Ramos (cell line): ENCODE data around the gene SYMPK.

ENCODE experiments used
- in situ Hi-C: fragments of 300-500 bp; cut with MboI; formaldehyde crosslinking; loops from one replicate; pipeline ENCODE4 v1.14.3; 2022; ENCODE audit warnings: low sequenced_read_pairs; ENCODE audit not compliant: unreplicated experiment

SYMPK gene

DNA sequence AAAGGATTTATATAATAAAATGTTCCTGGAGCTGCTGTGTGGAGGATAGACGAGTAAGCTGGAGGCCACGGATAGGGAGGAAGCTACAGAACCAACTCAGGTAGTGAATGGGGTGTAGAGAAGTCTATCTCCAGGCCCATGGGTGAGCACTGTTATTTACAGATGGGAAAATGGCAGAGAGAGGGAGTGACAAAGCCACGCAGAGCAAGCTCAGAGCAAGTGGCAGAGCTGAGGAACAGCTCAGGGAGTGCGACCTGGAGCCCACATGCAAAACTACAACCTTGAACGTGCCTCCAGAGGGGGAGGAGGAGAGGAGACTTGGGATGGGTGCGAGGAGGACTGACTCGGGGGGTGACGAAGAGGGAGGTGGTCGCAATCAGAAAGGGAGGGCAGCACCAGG is 34.4 kb downstream of the SYMPK start:
- in situ Hi-C loops = no loop called here

DNA sequence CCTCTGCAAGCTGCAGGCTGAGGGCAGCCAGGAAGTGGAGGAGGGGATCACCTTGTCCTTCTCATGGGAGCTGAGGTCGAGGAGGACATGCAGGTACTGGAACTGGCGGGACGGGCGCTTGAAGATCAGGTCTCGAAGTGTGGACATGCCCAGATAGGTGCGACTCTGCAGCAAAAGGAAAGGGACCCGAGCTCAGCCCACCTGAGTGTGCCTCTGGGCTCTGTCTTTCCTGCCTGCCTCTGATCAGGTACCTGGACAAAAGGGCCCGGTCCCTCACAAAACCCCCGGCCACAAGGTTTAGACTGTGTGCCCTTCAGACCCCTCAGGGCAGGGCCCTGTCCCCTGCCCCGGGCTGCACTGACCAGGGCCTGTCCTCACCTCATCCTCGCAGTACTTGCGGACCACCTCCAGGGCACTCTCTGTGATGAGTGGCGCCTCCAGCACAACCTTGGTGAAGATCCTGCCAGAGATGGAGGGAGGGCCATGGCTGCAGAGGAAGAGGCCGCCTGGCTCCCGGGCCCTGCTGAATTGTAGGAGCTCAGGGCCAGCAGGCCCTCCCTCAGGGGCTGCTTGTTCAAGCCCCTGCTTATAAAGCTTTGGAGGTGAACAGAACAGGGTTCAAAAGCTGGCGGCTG is 35.4 kb downstream of the SYMPK start:
- in situ Hi-C loops = no loop called here

DNA sequence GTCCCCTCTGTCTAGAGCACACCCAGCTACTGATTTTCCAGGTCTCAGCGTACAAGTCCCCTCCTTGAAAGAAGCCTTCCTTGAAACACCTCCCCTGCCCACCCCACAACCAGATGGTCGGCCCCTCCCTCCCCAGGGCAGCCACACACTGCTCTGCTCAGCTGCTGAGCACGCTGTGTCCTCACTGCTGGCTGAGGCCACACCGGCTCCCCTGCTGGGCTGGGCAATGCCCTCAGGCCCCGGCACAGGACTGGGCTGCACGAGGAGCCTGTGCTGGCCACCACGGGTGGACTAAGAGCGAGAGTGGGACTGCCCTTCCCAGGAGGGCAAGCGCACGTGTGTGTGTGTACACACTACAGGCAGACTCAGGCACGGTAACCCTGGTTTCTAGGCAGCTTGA is 36.0 kb downstream of the SYMPK start:
- in situ Hi-C loops = no loop called here

DNA sequence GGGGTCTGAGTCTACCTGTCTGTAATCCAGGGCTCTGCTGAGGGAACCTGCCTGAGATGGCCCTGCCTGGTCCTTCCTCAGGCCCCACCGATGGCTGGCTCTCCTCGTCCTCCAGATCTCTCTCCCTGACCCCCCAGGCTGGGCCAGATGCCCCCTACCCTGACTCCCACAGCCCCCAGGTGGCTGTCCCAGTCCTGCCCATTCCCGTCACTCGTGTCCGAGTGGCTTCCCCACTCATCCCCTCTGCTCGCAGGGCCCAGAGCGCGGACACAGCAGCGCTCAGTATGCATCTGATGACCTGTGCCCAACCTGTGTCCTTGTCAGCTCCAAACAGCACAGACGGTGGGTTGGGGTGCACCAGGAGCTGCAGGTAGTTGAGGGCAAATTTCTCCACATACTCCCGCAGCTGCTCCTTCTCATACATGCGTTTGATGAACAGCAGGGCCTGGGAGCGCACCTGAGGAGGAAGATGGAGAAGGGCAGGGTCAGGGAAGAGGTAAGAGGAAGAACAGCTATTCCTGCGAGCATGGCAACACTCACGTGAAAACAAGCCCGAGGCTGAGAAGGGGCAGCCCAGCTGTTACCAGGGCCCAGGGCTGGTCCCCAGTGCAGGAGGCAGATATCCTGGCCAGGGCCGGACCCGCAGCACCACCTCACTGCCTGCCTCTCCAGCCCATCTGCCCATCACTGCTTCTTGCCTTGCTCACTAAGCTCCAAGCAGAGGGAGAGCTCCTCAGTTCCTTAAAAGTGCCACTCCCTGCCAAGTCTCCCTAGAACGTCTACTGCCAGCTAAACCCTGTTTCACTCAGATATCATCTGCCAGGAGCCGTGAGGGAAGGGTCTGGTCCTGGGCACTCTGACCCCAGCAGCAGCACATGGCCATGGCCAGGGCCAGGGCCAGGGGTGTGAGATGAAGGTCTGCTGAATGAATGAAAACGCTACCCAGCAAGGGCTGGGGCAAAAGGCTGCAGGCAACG is 36.7 kb downstream of the SYMPK start:
- in situ Hi-C loops = no loop called here

DNA sequence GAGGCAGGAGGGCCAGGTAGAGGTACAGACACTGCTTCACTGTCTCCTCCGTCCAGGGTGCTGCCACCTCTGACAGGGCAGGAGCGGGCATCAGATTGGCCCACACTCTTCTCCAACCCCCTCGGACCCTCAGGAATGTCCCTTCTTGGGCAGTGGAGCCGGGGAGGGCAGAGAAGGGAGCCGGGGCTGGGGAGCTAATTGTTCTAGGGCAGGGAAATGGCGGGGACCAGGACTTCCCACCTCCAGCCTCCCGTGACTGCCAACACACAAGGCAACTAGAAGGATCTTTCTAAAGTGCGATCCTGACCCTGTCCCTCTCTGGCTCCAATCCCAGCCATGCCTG is 37.7 kb downstream of the SYMPK start:
- in situ Hi-C loops = no loop called here

DNA sequence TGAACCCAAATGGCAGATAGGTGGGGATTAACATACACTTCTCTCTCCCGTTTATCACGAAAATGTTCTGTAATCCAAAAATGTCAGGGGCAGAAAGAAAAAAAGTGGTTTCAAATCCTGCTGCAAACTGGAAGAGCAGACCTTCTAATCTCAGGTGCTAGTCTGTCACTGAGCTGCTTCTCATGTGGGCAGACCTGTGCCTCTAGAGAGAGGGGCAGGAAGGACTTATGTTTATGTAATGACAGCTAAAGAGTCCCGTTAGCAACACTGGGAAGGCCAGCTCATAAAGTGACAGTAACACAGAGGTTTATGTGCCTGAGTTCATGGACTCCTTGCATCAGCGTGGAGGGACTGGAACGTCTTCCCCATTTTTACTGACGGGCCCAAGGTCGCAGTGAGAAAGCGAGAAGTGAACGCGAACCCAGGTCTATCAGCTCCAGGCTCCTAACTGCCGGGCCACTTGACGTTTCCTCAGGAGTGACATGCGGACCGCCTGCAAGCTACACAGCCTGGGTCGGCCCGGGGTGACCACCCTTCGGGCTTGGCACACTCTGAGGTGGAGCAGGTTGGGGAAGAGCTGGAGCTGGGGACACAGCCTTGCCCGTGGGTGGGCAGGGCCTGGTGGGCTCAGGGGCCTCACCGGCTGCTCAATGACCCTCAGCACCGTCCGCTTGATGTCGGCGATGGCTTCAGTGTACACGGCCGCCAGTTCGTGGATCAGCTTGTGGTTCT is 38.2 kb downstream of the SYMPK start:
- in situ Hi-C loops = no loop called here

DNA sequence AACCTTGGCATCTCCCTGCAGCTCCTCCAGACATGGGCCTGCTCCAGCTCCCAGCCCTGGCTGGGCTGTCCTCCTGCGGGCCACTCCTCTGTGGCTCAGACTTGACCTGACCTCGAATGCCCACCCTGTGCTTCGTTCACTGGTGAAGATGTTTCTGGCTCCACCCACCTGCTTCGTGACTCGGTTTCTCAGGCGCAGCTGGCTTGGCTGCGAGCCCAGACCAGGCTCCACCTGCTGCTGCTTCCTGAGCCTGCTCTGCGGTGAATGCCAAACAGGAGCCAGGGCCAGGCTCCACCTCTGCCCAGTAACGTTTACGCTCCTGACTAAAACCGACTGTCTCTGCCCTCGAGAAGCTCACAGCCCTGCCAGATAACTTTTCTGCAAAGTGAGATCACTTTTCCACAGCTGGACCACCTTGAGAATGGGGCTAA is 38.9 kb downstream of the SYMPK start:
- in situ Hi-C loops = no loop called here

DNA sequence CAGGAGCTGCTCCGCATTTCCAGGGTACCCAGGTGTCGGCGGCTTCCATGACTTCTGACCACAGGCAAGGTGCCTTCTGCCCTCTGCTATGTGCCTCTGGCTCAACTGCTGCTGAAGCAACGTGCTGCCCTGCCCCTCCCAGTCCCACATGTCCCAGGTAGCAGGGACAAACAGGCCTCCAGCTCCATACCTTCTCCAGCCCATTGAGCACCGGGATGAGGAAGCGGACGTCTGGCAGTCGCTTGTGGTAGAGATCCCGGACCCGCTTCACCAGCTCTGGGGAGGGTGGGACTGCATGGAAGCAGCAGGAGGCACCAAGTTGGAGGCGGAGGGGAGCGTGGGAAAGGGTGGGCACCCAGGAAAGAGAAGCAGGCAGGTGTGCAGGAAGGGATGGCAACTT is 39.8 kb downstream of the SYMPK start:
- in situ Hi-C loops = no loop called here

DNA sequence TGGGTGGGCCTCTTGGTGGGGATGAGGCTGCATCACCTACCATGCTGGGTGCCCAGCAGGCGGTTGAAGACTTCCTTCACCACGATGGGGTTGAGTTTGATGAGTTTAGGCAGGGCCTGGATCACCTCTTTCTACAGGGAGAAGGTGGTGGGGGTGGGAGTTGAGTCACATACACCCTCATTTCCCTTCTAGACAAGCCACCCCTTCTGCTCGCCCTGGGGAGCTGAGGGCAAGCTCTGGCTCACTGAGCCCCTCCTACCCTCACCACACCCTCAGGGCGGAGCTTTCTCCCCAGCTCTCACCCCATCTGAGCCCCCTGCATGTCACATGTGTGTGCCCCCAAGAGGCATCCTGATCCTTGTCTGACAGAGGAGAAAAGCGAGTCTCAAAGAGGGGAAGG is 40.2 kb downstream of the SYMPK start:
- in situ Hi-C loops = no loop called here

DNA sequence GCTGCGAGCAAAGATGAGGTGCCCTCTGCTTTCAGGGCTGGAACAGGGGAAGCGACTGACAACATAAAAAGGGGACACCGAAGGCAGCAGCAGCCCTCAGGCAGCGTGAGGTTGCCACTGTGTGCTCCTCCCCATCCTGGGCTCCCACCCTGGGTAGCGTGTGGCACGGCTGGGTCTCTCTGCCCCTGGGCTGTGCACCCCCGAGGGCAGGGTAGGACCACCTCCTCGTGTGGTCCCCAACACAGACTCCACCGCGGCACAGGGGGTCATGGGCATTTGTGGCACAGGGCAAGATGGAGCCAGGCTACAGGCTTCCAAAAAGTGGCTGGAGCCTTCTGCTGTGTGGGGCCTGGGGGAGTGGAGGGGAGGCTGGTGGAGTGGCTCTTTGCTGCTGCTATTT is 41.4 kb downstream of the SYMPK start:
- in situ Hi-C loops = no loop called here

DNA sequence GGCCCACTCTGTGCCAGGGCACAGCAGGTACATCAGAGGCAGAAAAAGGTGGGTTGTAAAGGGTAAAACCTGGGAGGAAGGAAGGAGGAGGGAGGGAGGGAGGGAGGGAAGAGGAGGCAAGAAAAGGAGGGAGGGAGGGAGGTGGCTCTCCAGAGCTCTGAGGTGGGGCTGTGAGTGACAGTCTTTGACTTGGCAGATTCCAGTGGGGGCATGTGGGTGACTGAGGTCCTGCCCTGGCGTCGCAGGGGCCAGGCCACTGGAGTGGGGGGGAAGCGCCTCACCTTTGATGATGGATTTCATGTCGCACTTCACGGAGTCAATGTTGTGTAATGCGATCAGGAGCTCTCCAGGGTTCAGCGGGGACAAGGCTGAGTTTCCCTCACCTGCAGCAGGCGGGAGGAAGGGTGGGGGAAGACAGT is 41.8 kb downstream of the SYMPK start:
- in situ Hi-C loops = no loop called here

DNA sequence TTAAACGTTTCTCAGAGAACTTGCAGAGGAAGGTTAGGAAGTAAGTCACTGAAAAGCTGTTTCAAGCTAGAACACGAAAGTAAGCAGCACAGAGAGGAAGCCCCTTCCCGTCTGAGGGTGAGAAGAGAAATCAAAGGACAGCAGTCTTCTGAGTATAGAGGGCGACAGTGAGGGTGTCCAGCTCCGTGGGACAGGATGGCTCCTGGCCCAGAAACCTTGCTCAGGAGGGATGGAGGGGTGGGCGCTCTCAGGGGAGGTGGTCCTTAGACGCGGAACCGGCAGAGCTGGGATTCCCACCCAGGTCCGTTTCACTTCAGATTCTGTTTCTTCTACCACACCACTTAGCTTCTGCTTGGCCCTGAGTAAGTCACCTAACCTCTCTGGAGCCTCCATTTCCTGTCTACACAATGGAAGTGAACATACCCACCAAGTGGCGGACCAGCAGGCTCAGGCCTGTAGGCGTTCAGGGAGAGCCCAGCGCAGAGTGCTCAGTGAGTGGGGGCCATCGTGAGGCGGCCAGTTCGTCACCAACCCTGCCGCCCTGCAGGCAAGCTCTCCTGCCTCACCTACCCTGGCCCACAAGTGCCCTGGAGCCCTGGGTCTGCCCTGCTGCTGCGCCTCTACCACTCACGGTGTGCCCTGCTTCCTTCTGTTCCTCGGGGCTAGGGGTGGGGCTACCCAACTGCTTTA is 42.4 kb downstream of the SYMPK start:
- in situ Hi-C loops = no loop called here

DNA sequence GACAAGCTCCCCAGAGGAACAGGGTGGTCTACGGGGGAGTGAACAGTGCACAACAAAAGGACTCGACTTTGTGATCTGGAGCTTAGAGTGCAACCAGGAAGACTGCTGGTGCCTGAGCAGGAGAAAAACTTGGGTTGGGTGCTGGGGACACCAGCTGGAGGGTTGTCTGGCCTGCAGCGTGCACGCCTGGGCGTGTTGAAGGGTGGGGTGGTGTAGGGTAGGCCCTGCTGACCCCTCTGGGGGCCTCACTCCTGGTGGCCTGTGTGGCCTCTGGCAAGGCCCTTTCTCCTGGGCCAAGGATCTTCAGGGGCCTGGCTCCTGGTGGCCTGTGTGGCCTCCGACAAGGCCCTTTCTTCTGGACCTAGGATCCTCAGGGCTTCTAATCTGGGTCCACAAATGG is 43.2 kb downstream of the SYMPK start:
- in situ Hi-C loops = no loop called here

DNA sequence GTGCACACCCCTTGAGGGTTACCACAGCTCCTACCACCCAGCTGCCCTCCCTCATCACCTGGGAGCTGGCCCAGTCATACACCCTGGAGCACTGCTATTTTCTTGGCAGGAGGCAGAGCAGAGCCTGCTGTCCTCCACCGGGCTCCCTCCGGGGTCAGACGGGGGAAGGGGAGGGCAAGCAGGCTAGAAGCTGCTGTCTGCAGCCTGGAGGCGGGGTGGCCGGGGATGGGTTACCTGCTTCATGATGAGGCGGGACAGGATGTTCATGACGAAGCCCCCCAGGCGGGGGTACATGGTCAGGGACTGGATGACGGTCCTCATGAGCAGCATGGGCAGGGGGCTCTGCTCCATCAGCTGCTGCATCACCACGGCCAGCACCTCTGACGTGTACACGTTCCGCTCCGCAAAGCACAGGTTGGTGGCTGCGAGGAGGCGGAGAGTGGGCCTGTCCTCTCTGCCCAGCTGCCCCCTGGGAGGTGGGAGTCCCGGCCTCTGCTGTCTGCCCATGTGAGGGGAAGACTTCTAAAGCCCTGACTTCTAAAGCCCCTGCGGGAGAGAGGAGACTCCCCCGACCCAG is 45.1 kb downstream of the SYMPK start:
- in situ Hi-C loops = no loop called here

DNA sequence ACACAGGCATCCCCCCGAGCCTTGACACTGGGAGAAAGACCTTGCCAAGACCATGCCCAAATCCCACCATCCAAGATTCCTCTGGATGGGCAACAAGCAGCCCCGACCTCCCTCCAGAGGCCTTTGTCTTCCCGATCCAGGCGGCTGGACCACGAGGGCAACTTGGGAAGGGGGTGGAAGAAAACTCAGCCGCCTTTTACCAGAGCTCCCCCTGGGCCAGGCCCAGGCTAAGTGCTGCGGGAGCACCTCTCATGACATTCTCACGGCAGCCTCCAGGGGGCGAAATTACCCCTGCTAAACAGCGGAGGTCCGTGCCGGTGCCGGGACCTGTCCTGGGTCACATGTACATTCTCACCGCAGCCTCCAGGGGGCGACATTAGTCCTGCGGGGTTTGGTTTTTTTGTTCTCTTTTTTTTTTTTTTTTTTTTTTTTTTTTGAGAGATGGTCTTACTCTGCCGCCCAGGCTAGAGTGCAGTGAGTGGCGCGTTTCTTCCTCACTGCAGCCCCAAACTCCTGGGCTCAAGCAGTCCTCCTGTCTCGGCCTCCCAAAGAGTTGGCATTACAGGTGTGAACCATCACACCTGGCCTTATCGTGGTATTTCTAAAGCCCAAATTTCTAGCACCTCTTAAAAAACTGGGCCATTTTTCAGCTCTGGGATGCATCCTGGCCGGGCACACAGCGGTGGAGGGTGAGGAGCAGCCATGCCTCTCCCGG is 45.8 kb downstream of the SYMPK start:
- in situ Hi-C loops = no loop called here

DNA sequence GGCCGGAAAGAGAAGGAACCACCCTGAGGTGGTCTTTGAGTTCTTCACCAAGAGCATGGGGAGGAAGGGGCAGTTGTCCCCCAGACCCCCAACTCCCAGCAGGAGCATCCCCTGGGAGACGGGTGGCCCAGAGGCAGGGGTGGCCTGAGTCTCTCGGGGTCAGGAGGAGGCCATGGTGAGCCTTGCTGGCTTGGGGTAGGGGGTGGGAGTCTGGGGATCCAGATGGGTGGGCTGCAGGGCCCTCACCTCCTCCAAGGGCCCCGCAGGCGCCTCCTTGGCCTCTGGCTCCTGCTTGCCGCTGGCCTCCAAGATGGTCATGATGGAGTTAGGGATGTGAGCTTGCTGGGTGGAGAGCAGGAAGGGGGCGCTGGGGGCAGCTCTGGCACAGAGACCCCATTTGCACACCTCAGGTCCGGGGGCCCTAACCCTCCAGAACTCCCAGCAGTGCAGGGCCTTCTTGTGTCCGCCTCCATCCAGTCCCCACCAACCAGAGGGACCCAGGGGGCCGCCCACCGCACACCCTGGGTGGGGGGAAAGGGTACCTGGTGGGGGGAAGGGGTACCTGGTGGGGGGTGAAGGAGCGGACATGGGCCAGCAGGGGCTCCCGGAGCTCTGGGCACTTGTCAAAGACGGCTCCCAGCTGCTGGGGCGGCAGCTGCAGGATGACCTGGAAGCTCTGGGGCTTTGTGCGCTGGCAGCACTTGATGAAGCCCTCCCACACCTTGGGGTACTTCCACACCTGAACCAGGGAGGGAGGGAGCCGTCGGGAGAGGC is 46.5 kb downstream of the SYMPK start:
- in situ Hi-C loops = no loop called here

DNA sequence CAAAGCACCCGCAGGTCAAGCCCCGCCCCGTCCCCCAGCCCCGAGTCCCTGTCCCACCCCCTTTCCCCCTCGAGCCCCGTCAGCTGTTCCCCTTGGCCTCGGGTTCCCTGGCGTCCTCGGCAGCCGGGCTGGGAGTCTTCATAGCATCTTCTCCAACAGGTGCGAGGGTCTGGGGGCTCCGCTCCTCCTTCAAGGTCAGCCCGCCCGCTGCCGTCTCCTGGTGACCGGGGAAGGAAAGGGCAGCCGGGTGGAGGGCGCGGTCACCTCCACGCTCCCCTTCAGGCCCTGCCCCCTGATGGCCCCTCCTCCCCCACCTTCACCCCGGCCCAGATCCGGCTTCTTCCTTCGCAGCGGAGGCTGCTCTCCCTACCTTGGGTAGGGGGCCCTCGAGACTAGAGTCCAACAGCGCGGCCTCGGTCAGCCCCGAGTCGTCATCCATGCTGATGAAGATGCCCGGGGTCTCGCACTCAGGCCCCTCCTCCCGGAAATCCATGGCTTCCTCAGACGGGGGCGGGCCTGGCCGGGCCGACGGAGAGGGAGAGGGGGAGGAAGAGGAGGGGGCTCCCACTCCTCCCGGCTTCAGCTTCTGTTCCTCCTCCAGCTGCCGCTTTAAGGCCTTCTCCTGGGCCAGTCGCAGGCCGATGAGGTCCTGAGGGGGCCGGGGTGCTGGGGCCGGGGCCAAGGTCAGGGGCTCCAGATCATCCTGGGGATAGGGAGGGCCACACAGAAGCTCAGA is 47.3 kb downstream of the SYMPK start:
- in situ Hi-C loops = no loop called here

DNA sequence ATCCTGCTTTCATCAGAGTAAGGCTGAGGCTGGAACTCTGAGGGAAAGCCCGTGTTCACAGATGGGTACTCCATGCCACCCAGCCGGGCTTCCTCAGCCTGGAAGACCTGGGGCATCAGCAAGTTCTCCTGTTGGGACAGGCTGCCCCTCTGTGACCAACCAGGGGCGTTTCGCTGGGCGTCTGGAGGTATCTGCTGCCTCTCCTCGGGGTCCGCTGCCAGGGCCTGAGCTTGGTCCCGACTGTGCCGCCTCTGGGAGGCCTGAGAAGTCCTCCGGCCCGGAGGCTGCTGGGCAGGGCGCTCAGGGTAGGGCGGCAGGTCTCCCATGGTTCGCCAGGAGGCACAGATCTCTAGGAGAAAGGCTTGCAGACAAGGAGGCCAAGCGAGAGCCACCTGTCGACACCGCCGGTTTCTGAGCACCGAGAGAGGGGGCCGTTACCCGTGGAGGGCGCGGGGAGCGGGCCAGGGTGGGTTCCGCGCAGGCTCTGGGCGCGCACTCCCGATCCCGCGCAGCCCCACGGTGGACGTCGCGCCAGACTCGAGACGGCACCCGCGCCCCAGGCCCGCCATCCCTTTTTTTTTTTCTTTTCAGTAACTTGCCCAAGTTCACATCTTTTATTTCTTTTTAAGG is 48.0 kb downstream of the SYMPK start, which contains the start of gene RSPH6A:
Gene RSPH6A, minus strand, starts transcription at position 458 of the 630 bp plus-strand sequence. Its CDS starts 132 bp downstream, at position 326.
- in situ Hi-C loops = no loop called here
